GM12878 (cell line): Measurements from ENCODE around the gene INCA1. TPM values are rescaled to one million over a fixed set of nuclear protein-coding genes. Genes with fewer than 3 reads are reported as not detected.

ENCODE experiments used
- ATF2 ChIP-seq: IDR thresholded peaks from 2 replicates; pipeline ENCODE4 v1.6.1; 2012; ENCODE audit warnings: low read length, inconsistent platforms
- BHLHE40 ChIP-seq, 2 experiments: fragments of 450-650 bp in 1 of 2; IDR thresholded peaks; 2 replicates each; pipeline ENCODE4 v1.6.1; 2011 to 2017; ENCODE audit warnings: low read depth in 2 of 2, borderline replicate concordance in 1 of 2, improper control_type of control experiment in 1 of 2, low read length in 1 of 2, mild to moderate bottlenecking in 1 of 2
- CHD1 ChIP-seq: IDR thresholded peaks from 2 replicates; pipeline ENCODE4 v1.6.1; 2012; ENCODE audit warnings: low read depth, low read length, improper control_type of control experiment
- CREM ChIP-seq: IDR thresholded peaks from 2 replicates; pipeline ENCODE4 v1.6.1; 2014; ENCODE audit warnings: antibody characterized with exemption, low read depth
- EED ChIP-seq: sonication (generic); IDR thresholded peaks from 2 replicates; pipeline ENCODE4 v1.6.1; 2016; ENCODE audit warnings: antibody characterized with exemption, low read depth
- ESRRA ChIP-seq: IDR thresholded peaks from 2 replicates; pipeline ENCODE4 v1.6.1; 2012; ENCODE audit warnings: mild to moderate bottlenecking, low read length, improper control_type of control experiment
- HDAC2 ChIP-seq: fragments of 200-600 bp; sonication (generic); IDR thresholded peaks from 2 replicates; pipeline ENCODE4 v1.6.1; 2017
- JUNB ChIP-seq: IDR thresholded peaks from 2 replicates; pipeline ENCODE4 v1.6.1; 2016; ENCODE audit warnings: antibody characterized with exemption, mild to moderate bottlenecking
- KAT2A ChIP-seq: conservative IDR thresholded peaks from 2 replicates; pipeline ENCODE4 v1.6.1; 2011; ENCODE audit warnings: low read depth, low read length; ENCODE audit not compliant: control insufficient read depth
- LARP7 ChIP-seq: fragments of 450-650 bp; IDR thresholded peaks from 2 replicates; pipeline ENCODE4 v1.6.1; 2017; ENCODE audit warnings: mild to moderate bottlenecking
- MAX ChIP-seq: IDR thresholded peaks from 2 replicates; pipeline ENCODE4 v1.6.1; 2012; ENCODE audit warnings: low read depth, low read length, improper control_type of control experiment
- MXI1 ChIP-seq: fragments of 150-350 bp; IDR thresholded peaks from 2 replicates; pipeline ENCODE4 v1.6.1; 2011; ENCODE audit warnings: low read depth, mild to moderate bottlenecking, inconsistent platforms, low read length, improper control_type of control experiment
- NFIC ChIP-seq: IDR thresholded peaks from 2 replicates; pipeline ENCODE4 v1.6.1; 2012; ENCODE audit warnings: low read depth, mild to moderate bottlenecking, inconsistent platforms, low read length, moderate library complexity
- NRF1 ChIP-seq: conservative IDR thresholded peaks from 2 replicates; pipeline ENCODE4 v1.6.1; 2011; ENCODE audit warnings: mild to moderate bottlenecking, low read depth, low read length, improper control_type of control experiment
- PAX8 ChIP-seq: fragments of 450-650 bp; IDR thresholded peaks from 2 replicates; pipeline ENCODE4 v1.6.1; 2017; ENCODE audit warnings: mild to moderate bottlenecking, moderate library complexity
- PBX3 ChIP-seq: IDR thresholded peaks from 2 replicates; pipeline ENCODE4 v1.6.1; 2011; ENCODE audit warnings: mild to moderate bottlenecking, low read depth, low read length, moderate library complexity; ENCODE audit not compliant: insufficient replicate concordance
- POLR2A ChIP-seq: IDR thresholded peaks from 2 replicates; pipeline ENCODE4 v1.6.1; 2011; ENCODE audit warnings: low read depth, mild to moderate bottlenecking, low read length
- POLR2AphosphoS2 ChIP-seq: IDR thresholded peaks from 2 replicates; pipeline ENCODE4 v1.6.1; 2011; ENCODE audit warnings: low read depth, mild to moderate bottlenecking, low read length, improper control_type of control experiment, moderate library complexity
- POLR2AphosphoS5 ChIP-seq: IDR thresholded peaks from 2 replicates; pipeline ENCODE4 v1.6.1; 2011; ENCODE audit warnings: mild to moderate bottlenecking, low read length, inconsistent platforms
- RAD51 ChIP-seq: fragments of 450-650 bp; IDR thresholded peaks from 2 replicates; pipeline ENCODE4 v1.6.1; 2016; ENCODE audit warnings: moderate library complexity, mild to moderate bottlenecking, inconsistent platforms
- RBBP5 ChIP-seq: fragments of 200-600 bp; sonication (generic); conservative IDR thresholded peaks from 2 replicates; pipeline ENCODE4 v1.6.1; 2016
- RELA ChIP-seq: fragments of 450-650 bp; IDR thresholded peaks from 2 replicates; pipeline ENCODE4 v1.8.0; 2014; ENCODE audit warnings: borderline replicate concordance; ENCODE audit not compliant: partially characterized antibody
- RFX5 ChIP-seq: IDR thresholded peaks from 2 replicates; pipeline ENCODE4 v1.6.1; 2011; ENCODE audit warnings: low read depth, low read length, improper control_type of control experiment
- SIX5 ChIP-seq: IDR thresholded peaks from 2 replicates; pipeline ENCODE4 v1.6.1; 2011; ENCODE audit warnings: mild to moderate bottlenecking, low read depth, low read length, moderate library complexity; ENCODE audit not compliant: severe bottlenecking
- SMAD1 ChIP-seq: fragments of 450-650 bp; IDR thresholded peaks from 2 replicates; pipeline ENCODE4 v1.6.1; 2018; ENCODE audit warnings: mild to moderate bottlenecking, low read depth; ENCODE audit not compliant: partially characterized antibody
- SRF ChIP-seq, 2 experiments: IDR thresholded peaks; 2 replicates each; pipeline ENCODE4 v1.6.1; 2011; ENCODE audit warnings: low read depth in 2 of 2, low read length in 2 of 2, mild to moderate bottlenecking in 1 of 2, moderate library complexity in 1 of 2
- TCF3 ChIP-seq: IDR thresholded peaks from 2 replicates; pipeline ENCODE4 v1.6.1; 2012; ENCODE audit warnings: low read depth, mild to moderate bottlenecking, low read length, borderline replicate concordance; ENCODE audit not compliant: insufficient read depth
- YY1 ChIP-seq: IDR thresholded peaks from 2 replicates; pipeline ENCODE4 v1.6.1; 2011; ENCODE audit warnings: low read depth, mild to moderate bottlenecking, low read length
- ZNF687 ChIP-seq: fragments of 450-650 bp; IDR thresholded peaks from 2 replicates; pipeline ENCODE4 v1.6.1; 2017; ENCODE audit warnings: mild to moderate bottlenecking, moderate library complexity
- polyA plus RNA-seq, 11 experiments: library from polyadenylated mRNA; depleted of rRNA in 4 of 11; unstranded in 6 of 11; stranded (reverse) in 5 of 11; fragments of >200 nt; fragmentation: Nextera tagmentation in 4 of 11; fragmentation: Illumina TruSeq in 1 of 11; extraction: Ambion mirVana in 4 of 11; extraction: Trizol in 1 of 11; gene quantifications; 1 replicate in 1 of 11; 2 replicates in 10 of 11; pipeline versions ENCODE4 v1.2.1 to v1.2.3, GENCODE V29; 2011 to 2016; ENCODE audit warnings: inconsistent platforms in 2 of 11, missing spikeins in 2 of 11, low read depth in 1 of 11
- total RNA-seq, 4 experiments: library from RNA; depleted of rRNA in 3 of 4; stranded (reverse); fragments of >200 nt in 3 of 4; fragmentation: Illumina TruSeq in 1 of 4; extraction: Trizol in 1 of 4; gene quantifications; 2 replicates each; pipeline versions ENCODE4 v1.2.1 to v1.2.3, GENCODE V29; 2013 to 2021

INCA1 gene
- total and polyA plus RNA-seq, 10 of the 15 experiments (the other 5 are each of a cell fraction or from before 2014, with no cell fraction given): 0.19 to 1.8 (median 0.45) TPM

- no peak for TF ChIP-seq ESRRA
- no peak for TF ChIP-seq JUNB
- no peak; the same call in 1 of the 2 replicates for TF ChIP-seq POLR2AphosphoS2
- peak; percentile 15 for TF ChIP-seq PBX3
- TF ChIP-seq BHLHE40 (IDR thresholded peaks at IDR 0.05; ENCODE audit: borderline replicate concordance in 1 of 2, low read depth in 2 of 2, low read length in 1 of 2): no peak
- no peak for TF ChIP-seq RFX5
- no peak for TF ChIP-seq NFIC
- TF ChIP-seq MAX: no peak
- TF ChIP-seq CHD1: 0 out of 2 replicates have a peak, but pooled peaks have one; percentile 52
- 0 out of 2 replicates have a peak, but pooled peaks have one; percentile 22 for TF ChIP-seq LARP7
- TF ChIP-seq TCF3: no peak
- no peak for TF ChIP-seq NRF1
- TF ChIP-seq SMAD1: no peak
- no peak for TF ChIP-seq EED
- no peak for TF ChIP-seq ZNF687
- no peak for TF ChIP-seq POLR2A
- no peak for TF ChIP-seq HDAC2
- TF ChIP-seq RBBP5: no peak
- TF ChIP-seq ATF2: no peak
- no peak for TF ChIP-seq KAT2A
- TF ChIP-seq SRF (IDR thresholded peaks at IDR 0.05; ENCODE audit: low read depth in 2 of 2, low read length in 2 of 2): peak; percentile 85 to 97
- no peak for TF ChIP-seq MXI1
- TF ChIP-seq POLR2AphosphoS5: peak; percentile 51
- TF ChIP-seq YY1: no peak
- no peak for TF ChIP-seq RELA
- no peak for TF ChIP-seq PAX8
- no peak for TF ChIP-seq CREM
- TF ChIP-seq SIX5: no peak
- TF ChIP-seq RAD51: no peak
These were observed 50.3 kb downstream of the INCA1 start (continued) for GRCh38 chr17:4947010-4947410.
